ENCODE data around the gene HINFP. TPM values are rescaled to one million over a fixed set of nuclear protein-coding genes. Genes with fewer than 3 reads are reported as not detected.

Gene HINFP
- total RNA-seq, 1 experiment from 2014 or later = 6.7 TPM

DNA sequence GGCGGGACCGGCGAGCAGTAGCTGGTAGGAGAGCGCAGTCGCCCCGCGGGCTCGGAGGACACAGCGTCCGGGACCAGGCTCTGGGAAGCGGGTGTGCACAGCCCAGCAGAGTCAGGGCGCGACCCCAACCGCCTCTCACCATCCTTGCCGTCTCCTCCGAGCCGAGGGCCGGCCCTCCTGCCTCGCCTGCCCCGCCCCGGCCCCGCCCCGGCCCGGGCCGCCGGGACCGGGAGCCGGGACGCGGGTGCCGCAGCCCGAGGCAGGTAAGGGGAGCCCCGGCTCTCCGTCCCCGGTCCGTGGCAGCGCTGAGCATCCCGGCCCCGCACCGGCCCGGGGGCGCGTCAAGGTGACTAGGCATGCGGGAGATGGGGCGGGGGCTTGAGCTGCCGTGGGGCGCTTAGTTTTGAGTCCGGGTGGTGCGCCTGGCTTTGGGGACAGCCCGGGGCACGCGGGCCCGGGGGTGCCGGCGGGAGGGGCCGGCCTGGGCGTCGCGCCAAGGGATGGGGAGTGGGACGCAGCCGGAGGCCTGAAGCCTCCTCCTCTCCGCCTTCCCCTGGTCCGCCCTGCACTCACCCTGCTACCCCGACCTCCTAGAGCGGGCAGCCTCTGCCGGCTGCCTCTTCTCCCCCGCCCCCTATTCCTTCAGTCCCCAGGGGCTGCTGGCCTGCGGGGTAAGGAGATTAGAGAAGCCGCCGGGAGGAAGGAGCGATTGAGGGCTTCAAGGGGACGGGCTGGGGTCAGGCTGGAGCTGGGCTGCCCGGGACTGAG, 27.8 kb downstream of the HINFP start, which contains the start of gene ABCG4:
TSS of gene ABCG4 (plus strand) at position 35 of the 768 bp plus-strand sequence. CDS start 914 bp downstream, outside the sequence.
- Histone ChIP-seq H3K4me1 (replicated peaks) (no peaks in the 10 kb centered on the region; the same call in none of the 2 replicates), H3K9me3 (replicated peaks) (no peaks in the 10 kb centered on the region), H3K27ac (no peak within 1 kb of the TSS), H3K36me3 (no peaks in the 10 kb centered on the region), H3K27me3 (replicated peaks) (no peaks in the 10 kb centered on the region), H3K4me3 (peak within 1 kb of the TSS; percentile 42)
- no peak for DNase-seq (ENCODE audit: low read depth in 1 of 2, low spot score in 2 of 2)

DNA sequence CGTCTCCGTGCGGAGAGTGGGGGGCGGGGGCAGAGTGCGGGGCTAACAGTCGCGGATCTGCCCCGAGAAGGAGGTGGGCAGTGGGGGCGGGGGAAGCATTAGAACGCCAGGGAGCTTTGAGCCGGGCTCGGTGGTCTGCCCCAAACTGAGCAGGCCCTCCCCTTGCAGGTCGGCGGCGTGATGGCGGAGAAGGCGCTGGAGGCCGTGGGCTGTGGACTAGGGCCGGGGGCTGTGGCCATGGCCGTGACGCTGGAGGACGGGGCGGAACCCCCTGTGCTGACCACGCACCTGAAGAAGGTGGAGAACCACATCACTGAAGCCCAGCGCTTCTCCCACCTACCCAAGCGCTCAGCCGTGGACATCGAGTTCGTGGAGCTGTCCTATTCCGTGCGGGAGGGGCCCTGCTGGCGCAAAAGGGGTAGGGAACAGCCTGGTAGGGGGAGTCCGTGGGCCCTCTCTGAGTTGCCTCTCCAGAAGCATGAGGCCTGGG, 28.5 kb downstream of the HINFP start:
- H3K4me3 ChIP-seq = no peak overlapping the region
- no peak for DNase-seq (ENCODE audit: low read depth in 1 of 2, low spot score in 2 of 2)
- H3K27me3 ChIP-seq (replicated peaks) = no peaks in the 10 kb centered on the region
- H3K9me3 ChIP-seq (replicated peaks) = no peaks in the 10 kb centered on the region
- no peak overlapping the region for H3K27ac ChIP-seq
- no peaks in the 10 kb centered on the region; the same call in none of the 2 replicates for H3K4me1 ChIP-seq (replicated peaks)
- H3K36me3 ChIP-seq = no peaks in the 10 kb centered on the region

DNA sequence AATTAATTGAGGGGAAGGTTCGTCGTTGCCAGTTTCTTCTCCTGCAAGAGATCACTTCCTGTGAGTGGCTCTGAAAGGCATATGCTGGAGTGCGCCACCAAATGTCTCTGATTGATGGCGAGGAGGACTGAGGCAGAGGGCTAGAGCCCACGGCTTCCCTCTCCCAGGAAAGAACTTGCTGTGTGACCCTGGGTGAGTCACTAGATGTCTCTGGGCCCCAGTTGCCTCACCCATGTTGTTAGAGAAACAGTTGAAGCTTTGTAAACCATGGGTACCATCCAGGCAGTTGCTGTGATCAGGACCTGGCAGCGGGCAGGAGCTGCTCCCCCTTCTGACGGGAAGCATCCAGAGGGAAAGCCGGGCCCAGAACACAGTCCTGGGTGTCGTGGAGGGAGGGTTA, 30.7 kb downstream of the HINFP start:
- H3K9me3 ChIP-seq (replicated peaks) = no peaks in the 10 kb centered on the region
- H3K27ac ChIP-seq = no peak overlapping the region
- H3K27me3 ChIP-seq (replicated peaks) = no peaks in the 10 kb centered on the region
- H3K36me3 ChIP-seq = no peaks in the 10 kb centered on the region
- no peaks in the 10 kb centered on the region; the same call in none of the 2 replicates for H3K4me1 ChIP-seq (replicated peaks)
- no peak for DNase-seq (ENCODE audit: low read depth in 1 of 2, low spot score in 2 of 2)
- H3K4me3 ChIP-seq = no peak overlapping the region

DNA sequence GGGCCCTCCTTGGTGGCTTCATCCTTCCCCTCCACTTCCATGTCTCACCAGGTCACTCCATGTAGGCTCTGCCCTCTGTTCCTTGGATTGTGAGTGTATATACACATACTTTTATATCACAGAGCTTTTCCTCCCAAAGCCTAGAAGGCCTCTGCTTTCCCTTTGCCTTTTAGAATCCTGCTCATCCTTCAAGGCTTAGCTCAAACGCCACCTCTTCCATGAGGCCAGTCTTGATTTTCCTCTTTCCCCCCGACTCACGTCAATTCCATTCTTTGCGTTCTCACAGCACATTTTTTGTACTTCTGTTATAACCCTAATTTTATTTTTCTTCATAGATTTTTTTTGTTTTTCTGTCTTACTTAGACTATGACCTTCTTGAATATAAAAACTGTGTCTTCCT, 31.2 kb downstream of the HINFP start:
- no peak overlapping the region for H3K4me3 ChIP-seq
- no peak overlapping the region for H3K27ac ChIP-seq
- DNase-seq (ENCODE audit: low read depth in 1 of 2, low spot score in 2 of 2) = no peak
- H3K9me3 ChIP-seq (replicated peaks) = no peaks in the 10 kb centered on the region
- no peaks in the 10 kb centered on the region; the same call in none of the 2 replicates for H3K4me1 ChIP-seq (replicated peaks)
- H3K36me3 ChIP-seq = no peaks in the 10 kb centered on the region
- H3K27me3 ChIP-seq (replicated peaks) = no peaks in the 10 kb centered on the region

DNA sequence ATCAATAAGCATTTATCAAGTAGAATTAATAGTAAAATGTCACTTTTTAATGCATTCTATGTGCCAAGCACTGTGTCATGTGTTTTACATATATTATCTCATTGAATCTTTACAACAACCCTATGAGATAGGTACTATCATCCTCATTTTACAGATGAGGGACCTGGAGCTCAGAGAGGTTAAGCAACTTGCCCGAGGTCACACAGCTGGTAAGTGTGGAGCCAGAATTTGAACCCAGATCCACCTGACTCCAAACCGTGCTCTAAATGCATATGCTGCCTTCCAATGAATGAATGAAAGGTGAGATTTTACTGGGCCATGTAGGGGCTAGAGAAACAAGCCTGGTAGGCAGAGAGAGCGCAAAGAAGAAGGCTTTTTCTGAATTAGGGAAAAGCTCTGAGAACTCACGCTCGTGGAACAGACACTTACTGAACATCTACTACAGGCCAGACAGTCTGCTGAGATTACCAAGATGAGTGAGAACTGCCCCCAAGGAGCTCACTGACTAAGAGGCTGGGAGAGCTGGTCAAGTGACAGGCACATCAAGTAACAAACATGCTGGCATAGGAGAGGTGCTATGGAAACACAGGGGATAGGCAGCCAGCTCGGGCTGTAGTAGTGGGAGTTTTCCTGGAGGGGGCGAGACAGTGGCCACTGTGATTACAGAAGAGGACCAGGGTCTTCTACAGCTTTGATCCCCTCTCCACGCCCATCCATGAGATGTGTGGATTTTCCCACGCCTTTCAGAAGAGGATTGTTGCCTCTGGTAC, 31.9 kb downstream of the HINFP start:
- no peaks in the 10 kb centered on the region for H3K9me3 ChIP-seq (replicated peaks)

DNA sequence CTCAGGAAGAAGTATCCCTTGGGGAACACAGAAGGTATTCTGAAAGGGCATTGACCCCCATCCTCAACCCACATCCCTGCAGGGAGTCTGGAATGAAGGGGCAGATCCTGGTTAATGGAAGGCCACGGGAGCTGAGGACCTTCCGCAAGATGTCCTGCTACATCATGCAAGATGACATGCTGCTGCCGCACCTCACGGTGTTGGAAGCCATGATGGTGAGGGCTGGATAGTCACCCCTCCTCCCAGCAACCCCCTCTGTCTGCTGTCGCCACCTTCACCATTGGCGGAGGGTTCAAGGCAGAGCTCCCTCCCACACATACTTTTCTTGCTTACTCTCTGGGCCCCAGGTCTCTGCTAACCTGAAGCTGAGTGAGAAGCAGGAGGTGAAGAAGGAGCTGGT, 32.8 kb downstream of the HINFP start:
- Histone ChIP-seq H3K27ac (no peak overlapping the region), H3K27me3 (replicated peaks) (no peaks in the 10 kb centered on the region), H3K4me1 (replicated peaks) (no peaks in the 10 kb centered on the region; the same call in 1 of the 2 replicates), H3K4me3 (no peak overlapping the region), H3K9me3 (replicated peaks) (no peaks in the 10 kb centered on the region), H3K36me3 (no peaks in the 10 kb centered on the region)
- DNase-seq (ENCODE audit: low read depth in 1 of 2, low spot score in 2 of 2) = no peak

More for the DNA sequence above, 31.9 kb downstream of the HINFP start:
- Histone ChIP-seq H3K27me3 (replicated peaks) (no peaks in the 10 kb centered on the region), H3K27ac (no peak overlapping the region), H3K36me3 (no peaks in the 10 kb centered on the region), H3K4me1 (replicated peaks) (no peaks in the 10 kb centered on the region; the same call in none of the 2 replicates), H3K4me3 (no peak overlapping the region)
- no peak for DNase-seq (ENCODE audit: low read depth in 1 of 2, low spot score in 2 of 2)

DNA sequence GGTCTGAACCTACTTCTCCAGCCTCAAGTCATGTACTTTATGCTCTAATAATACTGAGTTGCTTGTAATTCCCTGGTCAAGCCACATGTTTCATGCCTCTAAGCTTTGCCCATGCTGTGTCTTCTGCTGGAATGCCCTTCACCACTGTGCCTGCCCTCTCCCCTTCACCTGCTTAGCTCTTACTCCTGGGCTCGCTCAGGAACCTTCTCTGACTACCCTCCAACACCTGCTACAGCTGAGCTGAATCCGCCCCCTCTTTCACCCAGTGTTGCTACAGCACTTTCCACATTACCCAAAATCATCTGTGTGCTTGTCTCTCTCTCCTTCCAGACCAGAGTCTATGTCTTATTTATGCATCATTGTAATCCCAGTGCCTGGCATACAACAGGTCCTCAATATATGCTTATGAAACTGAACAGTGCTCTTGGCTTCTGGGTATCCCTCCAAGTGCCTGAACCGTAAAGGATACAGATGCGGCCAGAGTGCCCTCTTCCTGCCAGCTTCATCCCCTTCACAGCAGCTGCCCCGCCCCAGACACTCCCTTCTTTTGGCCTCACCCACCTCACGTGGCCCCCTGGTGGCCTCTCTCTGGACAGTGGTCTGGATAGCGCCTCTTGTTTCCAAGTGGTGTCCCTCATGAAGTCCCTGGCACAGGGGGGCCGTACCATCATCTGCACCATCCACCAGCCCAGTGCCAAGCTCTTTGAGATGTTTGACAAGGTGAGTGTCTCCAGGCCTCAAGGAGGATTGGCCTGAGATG, 34.5 kb downstream of the HINFP start:
- H3K4me3 ChIP-seq = no peak overlapping the region
- H3K9me3 ChIP-seq (replicated peaks) = no peaks in the 10 kb centered on the region
- H3K27ac ChIP-seq = no peak overlapping the region
- no peaks in the 10 kb centered on the region for H3K36me3 ChIP-seq
- no peaks in the 10 kb centered on the region for H3K27me3 ChIP-seq (replicated peaks)
- no peaks in the 10 kb centered on the region for H3K4me1 ChIP-seq (replicated peaks)
- peak; percentile 14 to 53 for DNase-seq (ENCODE audit: low read depth in 1 of 2, low spot score in 2 of 2)

DNA sequence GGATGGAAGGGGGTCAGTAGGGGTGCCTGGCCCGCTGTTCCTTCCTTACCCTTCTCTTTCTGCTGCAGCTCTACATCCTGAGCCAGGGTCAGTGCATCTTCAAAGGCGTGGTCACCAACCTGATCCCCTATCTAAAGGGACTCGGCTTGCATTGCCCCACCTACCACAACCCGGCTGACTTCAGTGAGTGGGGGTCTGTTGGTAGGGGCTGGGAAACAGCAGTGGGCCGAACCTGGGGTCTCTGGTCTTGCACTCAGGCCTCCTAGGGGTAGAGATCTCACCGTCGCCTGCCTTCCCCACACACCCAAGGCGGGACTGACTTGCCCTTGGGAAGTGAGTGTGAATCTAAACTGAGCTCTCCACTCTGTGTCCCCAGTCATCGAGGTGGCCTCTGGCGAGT, 35.1 kb downstream of the HINFP start:
- no peaks in the 10 kb centered on the region for H3K27me3 ChIP-seq (replicated peaks)
- no peaks in the 10 kb centered on the region for H3K36me3 ChIP-seq
- H3K27ac ChIP-seq = no peak overlapping the region
- no peak for DNase-seq (ENCODE audit: low read depth in 1 of 2, low spot score in 2 of 2)
- no peaks in the 10 kb centered on the region for H3K9me3 ChIP-seq (replicated peaks)
- H3K4me1 ChIP-seq (replicated peaks) = no peaks in the 10 kb centered on the region
- no peak overlapping the region for H3K4me3 ChIP-seq

DNA sequence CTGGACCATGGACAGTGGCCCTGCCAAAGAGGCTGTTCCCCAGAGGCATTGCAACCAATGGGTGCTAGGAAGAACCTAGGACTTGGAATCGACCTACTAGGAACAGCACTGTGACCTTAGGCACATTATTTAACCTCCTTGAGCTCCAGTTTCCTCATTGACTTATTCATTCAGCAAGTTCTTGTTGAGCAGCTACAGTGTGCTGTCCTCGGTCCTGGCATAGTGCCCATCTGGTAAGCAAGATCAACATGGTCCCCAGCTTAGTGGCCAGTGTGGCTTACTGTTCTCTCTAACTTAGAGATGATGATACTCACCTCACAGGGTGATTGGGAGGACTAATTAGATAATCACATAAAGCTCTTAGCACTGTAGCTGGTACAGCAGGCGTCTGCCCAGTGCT, 35.7 kb downstream of the HINFP start:
- Histone ChIP-seq H3K4me1 (replicated peaks) (no peaks in the 10 kb centered on the region), H3K4me3 (no peak overlapping the region), H3K36me3 (no peaks in the 10 kb centered on the region), H3K27me3 (replicated peaks) (no peaks in the 10 kb centered on the region), H3K27ac (no peak overlapping the region), H3K9me3 (replicated peaks) (no peaks in the 10 kb centered on the region)
- no peak for DNase-seq (ENCODE audit: low read depth in 1 of 2, low spot score in 2 of 2)

DNA sequence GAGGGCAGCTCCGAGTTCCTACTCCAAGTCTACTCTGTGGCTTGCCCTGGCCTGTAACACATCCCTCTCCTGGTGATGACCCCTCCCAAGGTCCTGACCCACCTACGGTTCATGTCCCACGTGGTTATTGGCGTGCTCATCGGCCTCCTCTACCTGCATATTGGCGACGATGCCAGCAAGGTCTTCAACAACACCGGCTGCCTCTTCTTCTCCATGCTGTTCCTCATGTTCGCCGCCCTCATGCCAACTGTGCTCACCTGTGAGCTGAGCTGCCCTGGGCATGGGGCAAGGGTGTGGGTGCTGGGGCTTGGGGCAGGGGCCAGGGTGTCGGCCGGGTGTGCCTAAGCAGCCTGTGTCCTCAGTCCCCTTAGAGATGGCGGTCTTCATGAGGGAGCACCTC, 37.1 kb downstream of the HINFP start:
- H3K4me3 ChIP-seq = no peak overlapping the region
- DNase-seq (ENCODE audit: low read depth in 1 of 2, low spot score in 2 of 2) = no peak
- H3K27me3 ChIP-seq (replicated peaks) = no peaks in the 10 kb centered on the region
- H3K9me3 ChIP-seq (replicated peaks) = no peaks in the 10 kb centered on the region
- H3K27ac ChIP-seq = no peak overlapping the region
- no peaks in the 10 kb centered on the region for H3K36me3 ChIP-seq
- no peaks in the 10 kb centered on the region for H3K4me1 ChIP-seq (replicated peaks)

DNA sequence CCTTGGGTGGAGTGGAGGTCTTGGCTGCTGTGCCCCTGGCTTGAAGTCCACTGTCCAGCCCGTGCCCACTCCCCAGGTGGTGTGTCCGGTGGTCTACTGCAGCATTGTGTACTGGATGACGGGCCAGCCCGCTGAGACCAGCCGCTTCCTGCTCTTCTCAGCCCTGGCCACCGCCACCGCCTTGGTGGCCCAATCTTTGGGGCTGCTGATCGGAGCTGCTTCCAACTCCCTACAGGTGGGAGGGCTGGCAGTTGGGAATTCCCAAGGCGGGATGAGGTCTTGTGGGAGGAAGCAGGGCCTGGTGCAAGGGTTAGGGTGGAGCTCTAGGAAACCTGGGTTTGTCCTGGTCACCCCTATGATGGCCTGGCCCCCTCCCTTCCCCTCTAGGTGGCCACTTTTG, 38.8 kb downstream of the HINFP start:
- DNase-seq (ENCODE audit: low read depth in 1 of 2, low spot score in 2 of 2) = no peak
- Histone ChIP-seq H3K4me3 (no peak overlapping the region), H3K27ac (no peak overlapping the region), H3K36me3 (no peaks in the 10 kb centered on the region), H3K9me3 (replicated peaks) (no peaks in the 10 kb centered on the region), H3K4me1 (replicated peaks) (no peaks in the 10 kb centered on the region), H3K27me3 (replicated peaks) (no peaks in the 10 kb centered on the region)

DNA sequence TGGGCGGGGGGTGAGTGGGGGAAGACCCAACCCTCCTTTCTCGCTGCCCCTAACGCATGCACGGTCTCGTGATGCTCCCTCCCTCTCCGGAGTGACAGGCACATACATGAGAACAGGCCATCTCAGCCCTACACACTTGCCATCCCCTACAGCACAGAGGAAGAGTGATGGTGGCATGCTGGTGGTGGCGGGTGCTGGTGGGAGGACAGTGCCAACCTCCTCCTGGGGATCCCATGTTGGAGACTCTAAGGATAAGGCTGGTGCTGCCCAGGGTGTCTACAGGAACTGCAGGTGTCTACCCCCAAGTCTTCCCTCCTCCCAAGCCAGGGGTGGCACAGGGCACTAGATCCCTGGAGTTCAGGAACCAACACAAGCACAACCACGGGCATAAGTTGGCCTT, 40.5 kb downstream of the HINFP start:
- no peak for DNase-seq (ENCODE audit: low read depth in 1 of 2, low spot score in 2 of 2)
- Histone ChIP-seq H3K36me3 (no peaks in the 10 kb centered on the region), H3K27ac (no peak overlapping the region), H3K4me3 (no peak overlapping the region), H3K27me3 (replicated peaks) (no peaks in the 10 kb centered on the region), H3K4me1 (replicated peaks) (peaks cover 7% of the 10 kb centered on the region), H3K9me3 (replicated peaks) (no peaks in the 10 kb centered on the region)

DNA sequence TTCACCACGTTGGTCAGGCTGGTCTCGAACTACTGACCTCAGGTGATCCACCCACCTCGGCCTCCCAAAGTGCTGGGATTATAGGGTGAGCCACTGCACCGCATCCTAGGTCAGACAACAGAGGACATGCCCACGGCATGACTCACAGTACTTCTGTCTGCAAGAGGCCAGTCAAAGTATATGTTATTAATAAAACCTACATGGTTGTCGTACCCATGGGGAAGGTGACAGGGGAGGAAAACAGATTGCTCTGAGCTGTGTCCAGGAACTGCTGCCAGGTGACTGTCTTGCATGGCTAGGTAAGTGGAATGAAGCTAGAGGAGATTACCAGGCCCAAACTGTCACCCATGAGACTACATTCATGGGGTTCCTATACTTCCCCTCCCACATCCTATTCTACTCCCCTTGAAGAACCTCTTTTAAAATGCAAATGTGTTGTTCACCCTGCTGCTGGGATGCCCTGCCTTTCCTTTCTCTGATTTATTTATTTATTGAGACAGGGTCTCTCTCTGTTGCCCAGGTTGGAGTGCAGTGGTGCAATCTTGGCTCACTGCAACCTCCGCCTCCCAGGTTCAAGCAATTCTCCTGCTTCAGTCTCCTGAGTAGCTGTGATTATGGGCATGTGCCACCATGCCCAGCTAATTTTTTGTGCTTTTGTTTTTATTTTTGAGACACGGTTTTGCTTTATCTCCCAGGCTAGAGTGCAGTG, 45.1 kb downstream of the HINFP start:
- peaks cover 14% of the 10 kb centered on the region for H3K4me1 ChIP-seq (replicated peaks)
- no peaks in the 10 kb centered on the region for H3K9me3 ChIP-seq (replicated peaks)
- H3K27me3 ChIP-seq (replicated peaks) = no peaks in the 10 kb centered on the region
- DNase-seq (ENCODE audit: low read depth in 1 of 2, low spot score in 2 of 2) = peak; percentile 27 to 64
- no peaks in the 10 kb centered on the region for H3K36me3 ChIP-seq
- H3K27ac ChIP-seq = peak overlapping the region; percentile 28; the same call in 1 of the 2 replicates
- H3K4me3 ChIP-seq = no peak overlapping the region
